ENCODE data around the gene PCDHA4.

GRCh38 chr5:140857987-140858240, 51.0 kb downstream of the PCDHA4 start:
- TF ChIP-seq CTCF (IDR thresholded peaks at IDR 0.05): no peak
- no peak for TF ChIP-seq POLR2A (IDR thresholded peaks at IDR 0.05)
- TF ChIP-seq EP300 (IDR thresholded peaks at IDR 0.05): no peak
- TF ChIP-seq POLR2AphosphoS5 (IDR thresholded peaks at IDR 0.05): no peak
